ENCODE data around the gene XPO5. TPM values are rescaled to one million over a fixed set of nuclear protein-coding genes. Genes with fewer than 3 reads are reported as not detected.

The XPO5 gene
- polyA plus RNA-seq, 1 donor from 2014 or later = 28.5 TPM

- no peaks in the 10 kb centered on the region for H3K27me3 ChIP-seq (ENCODE audit: insufficient read depth, low read depth, low read length)
- H3K79me2 ChIP-seq (replicated peaks; ENCODE audit: insufficient read depth, low read length) = no peaks in the 10 kb centered on the region
- H3K4me3 ChIP-seq (ENCODE audit: low read length) = no peak overlapping the region
- no peaks in the 10 kb centered on the region for H3K9me2 ChIP-seq (ENCODE audit: insufficient read depth, low read length)
- H3K9ac ChIP-seq (ENCODE audit: low read length) = no peak overlapping the region
- no peaks in the 10 kb centered on the region for H3F3A ChIP-seq (ENCODE audit: insufficient read depth, low read length, poor library complexity, severe bottlenecking)
- H3K9me3 ChIP-seq (ENCODE audit: low read length) = no peaks in the 10 kb centered on the region
- no peaks in the 10 kb centered on the region for H4K20me1 ChIP-seq (ENCODE audit: insufficient read depth)
- no peak overlapping the region for H3K27ac ChIP-seq (ENCODE audit: low read length)
- H3K4me2 ChIP-seq (ENCODE audit: low read length) = no peak overlapping the region
- no peak overlapping the region for H2AFZ ChIP-seq (ENCODE audit: low read depth, low read length)
- no peak for TF ChIP-seq POLR2AphosphoS5 (IDR thresholded peaks at IDR 0.05)
- TF ChIP-seq SMC3 (conservative IDR thresholded peaks at IDR 0.05; ENCODE audit: poor library complexity) = no peak
- TF ChIP-seq TAF1 (IDR thresholded peaks at IDR 0.05; ENCODE audit: low read depth) = no peak
- TF ChIP-seq EZH2 (IDR thresholded peaks at IDR 0.05; ENCODE audit: borderline replicate concordance, insufficient read depth, low read length, poor library complexity, severe bottlenecking) = no peak
- no peak for TF ChIP-seq RAD21 (conservative IDR thresholded peaks at IDR 0.05)
- no peak for TF ChIP-seq MXI1 (conservative IDR thresholded peaks at IDR 0.05; ENCODE audit: poor library complexity, severe bottlenecking)
- no peak for TF ChIP-seq EP300 (conservative IDR thresholded peaks at IDR 0.05; ENCODE audit: poor library complexity, severe bottlenecking)
- TF ChIP-seq CTCF (IDR thresholded peaks at IDR 0.05; ENCODE audit: poor library complexity, severe bottlenecking) = no peak
- no peak for TF ChIP-seq REST (IDR thresholded peaks at IDR 0.05; ENCODE audit: borderline replicate concordance)
- H3K36me3 ChIP-seq (ENCODE audit: insufficient read depth, low read length) = peaks cover 3% of the 10 kb centered on the region
These were observed 28.3 kb upstream of the XPO5 start for GRCh38 chr6:43604174-43604573.

GRCh38 chr6:43600595-43600994 lies 24.8 kb upstream of the XPO5 start:
- Histone ChIP-seq H3F3A (ENCODE audit: insufficient read depth, low read length, poor library complexity, severe bottlenecking) (no peaks in the 10 kb centered on the region), H3K9me3 (ENCODE audit: low read length) (no peaks in the 10 kb centered on the region), H3K9me2 (ENCODE audit: insufficient read depth, low read length) (no peaks in the 10 kb centered on the region), H3K4me3 (ENCODE audit: low read length) (no peak overlapping the region), H3K27ac (ENCODE audit: low read length) (no peak overlapping the region), H3K79me2 (replicated peaks; ENCODE audit: insufficient read depth, low read length) (no peaks in the 10 kb centered on the region), H3K36me3 (ENCODE audit: insufficient read depth, low read length) (peaks cover 3% of the 10 kb centered on the region), H2AFZ (ENCODE audit: low read depth, low read length) (no peak overlapping the region), H3K9ac (ENCODE audit: low read length) (no peak overlapping the region), H4K20me1 (ENCODE audit: insufficient read depth) (no peaks in the 10 kb centered on the region), H3K27me3 (ENCODE audit: insufficient read depth, low read depth, low read length) (no peaks in the 10 kb centered on the region), H3K4me2 (ENCODE audit: low read length) (no peak overlapping the region)
- TF ChIP-seq MXI1 (conservative IDR thresholded peaks at IDR 0.05; ENCODE audit: poor library complexity, severe bottlenecking) = no peak
- TF ChIP-seq SMC3 (conservative IDR thresholded peaks at IDR 0.05; ENCODE audit: poor library complexity) = no peak
- TF ChIP-seq POLR2AphosphoS5 (IDR thresholded peaks at IDR 0.05) = no peak
- no peak for TF ChIP-seq EP300 (conservative IDR thresholded peaks at IDR 0.05; ENCODE audit: poor library complexity, severe bottlenecking)
- TF ChIP-seq CTCF (IDR thresholded peaks at IDR 0.05; ENCODE audit: poor library complexity, severe bottlenecking) = no peak
- no peak for TF ChIP-seq EZH2 (IDR thresholded peaks at IDR 0.05; ENCODE audit: borderline replicate concordance, insufficient read depth, low read length, poor library complexity, severe bottlenecking)
- TF ChIP-seq TAF1 (IDR thresholded peaks at IDR 0.05; ENCODE audit: low read depth) = no peak
- TF ChIP-seq RAD21 (conservative IDR thresholded peaks at IDR 0.05) = no peak
- no peak for TF ChIP-seq REST (IDR thresholded peaks at IDR 0.05; ENCODE audit: borderline replicate concordance)
